Rectal smooth muscle tissue (tissue), 1 donor: Measurements from ENCODE around the gene TTC39C.
A peak's percentile ranks its signal among the peaks of the same experiment; 100 is the strongest.
"Not testable (repeated sequence)": the region's sequence is repeated elsewhere in the genome, so short reads cannot be mapped to it uniquely, and the experiment has no call there.

Source experiments
- H3K27ac ChIP-seq: one replicate; pipeline ENCODE4 v1.7.0; 2013; ENCODE audit warnings: low read depth, low read length, inconsistent platforms
- H3K27me3 ChIP-seq: one replicate; pipeline ENCODE4 v1.7.0; 2013; ENCODE audit warnings: low read length; ENCODE audit not compliant: control insufficient read depth, insufficient read depth
- H3K36me3 ChIP-seq: one replicate; pipeline ENCODE4 v1.7.0; 2013; ENCODE audit warnings: low read length; ENCODE audit not compliant: control insufficient read depth, insufficient read depth
- H3K4me1 ChIP-seq: one replicate; pipeline ENCODE4 v1.7.0; 2013; ENCODE audit warnings: low read length; ENCODE audit not compliant: control insufficient read depth, insufficient read depth
- H3K4me3 ChIP-seq: one replicate; pipeline ENCODE4 v1.7.0; 2013; ENCODE audit warnings: low read length
- H3K9ac ChIP-seq: one replicate; pipeline ENCODE4 v1.7.0; 2013; ENCODE audit warnings: low read length

Gene TTC39C

GRCh38 chr18:24068945-24069693 is 54.6 kb downstream of the TTC39C start:
- Histone ChIP-seq H3K4me1 (no peaks in the 10 kb centered on the region), H3K27ac (no peak overlapping the region), H3K9ac (no peak overlapping the region), H3K27me3 (no peaks in the 10 kb centered on the region), H3K36me3 (peaks cover 5% of the 10 kb centered on the region), H3K4me3 (no peak overlapping the region)

GRCh38 chr18:24071029-24071428 is 56.5 kb downstream of the TTC39C start:
- Histone ChIP-seq H3K27ac (no peak overlapping the region), H3K9ac (no peak overlapping the region), H3K36me3 (peaks cover 5% of the 10 kb centered on the region), H3K4me1 (peaks cover 2% of the 10 kb centered on the region), H3K27me3 (no peaks in the 10 kb centered on the region), H3K4me3 (no peak overlapping the region)

- Histone ChIP-seq H3K27me3 (no peaks in the 10 kb centered on the region), H3K4me1 (peaks cover 2% of the 10 kb centered on the region), H3K4me3 (no peak overlapping the region), H3K36me3 (peaks cover 5% of the 10 kb centered on the region), H3K9ac (no peak overlapping the region), H3K27ac (no peak overlapping the region)
Measured at GRCh38 chr18:24071779-24072178, 57.2 kb downstream of the TTC39C start.

- no peak overlapping the region for H3K4me3 ChIP-seq
- H3K27ac ChIP-seq, result no peak overlapping the region
- H3K36me3 ChIP-seq, result no peaks in the 10 kb centered on the region
- peaks cover 2% of the 10 kb centered on the region for H3K4me1 ChIP-seq
- no peaks in the 10 kb centered on the region for H3K27me3 ChIP-seq
- H3K9ac ChIP-seq, result no peak overlapping the region
Measured at GRCh38 chr18:24072743-24073142, 58.2 kb downstream of the TTC39C start.

- peaks cover 2% of the 10 kb centered on the region for H3K4me1 ChIP-seq
- H3K36me3 ChIP-seq, result no peaks in the 10 kb centered on the region
- H3K27me3 ChIP-seq, result no peaks in the 10 kb centered on the region
- no peak overlapping the region for H3K4me3 ChIP-seq
- H3K27ac ChIP-seq, result no peak overlapping the region
- H3K9ac ChIP-seq, result no peak overlapping the region
Measured at GRCh38 chr18:24073791-24074190, 59.2 kb downstream of the TTC39C start.

GRCh38 chr18:24074757-24075156 is 60.2 kb downstream of the TTC39C start:
- not testable (repeated sequence) for H3K4me1 ChIP-seq, H3K36me3 ChIP-seq, H3K9ac ChIP-seq, H3K4me3 ChIP-seq, H3K27ac ChIP-seq, H3K27me3 ChIP-seq

- no peak overlapping the region for H3K9ac ChIP-seq
- no peaks in the 10 kb centered on the region for H3K27me3 ChIP-seq
- peaks cover 2% of the 10 kb centered on the region for H3K4me1 ChIP-seq
- H3K36me3 ChIP-seq, result no peaks in the 10 kb centered on the region
- peak overlapping the region; percentile 37 for H3K27ac ChIP-seq
- H3K4me3 ChIP-seq, result no peak overlapping the region
Measured at GRCh38 chr18:24075767-24076597, 61.4 kb downstream of the TTC39C start.

GRCh38 chr18:24076950-24077349 is 62.4 kb downstream of the TTC39C start:
- Histone ChIP-seq H3K36me3 (no peaks in the 10 kb centered on the region), H3K9ac (no peak overlapping the region), H3K4me1 (peaks cover 2% of the 10 kb centered on the region), H3K27ac (no peak overlapping the region), H3K4me3 (no peak overlapping the region), H3K27me3 (no peaks in the 10 kb centered on the region)

GRCh38 chr18:24078391-24078790 is 63.8 kb downstream of the TTC39C start:
- Histone ChIP-seq H3K27ac (no peak overlapping the region), H3K4me1 (peaks cover 2% of the 10 kb centered on the region)

GRCh38 chr18:24080861-24081260 is 66.3 kb downstream of the TTC39C start:
- Histone ChIP-seq H3K36me3 (no peaks in the 10 kb centered on the region), H3K27me3 (no peaks in the 10 kb centered on the region), H3K27ac (no peak overlapping the region), H3K4me1 (no peaks in the 10 kb centered on the region), H3K9ac (no peak overlapping the region), H3K4me3 (no peak overlapping the region)

More at GRCh38 chr18:24078391-24078790, 63.8 kb downstream of the TTC39C start:
- Histone ChIP-seq H3K4me3 (no peak overlapping the region), H3K36me3 (no peaks in the 10 kb centered on the region), H3K9ac (no peak overlapping the region), H3K27me3 (no peaks in the 10 kb centered on the region)

GRCh38 chr18:24083550-24083949 is 69.0 kb downstream of the TTC39C start:
- H3K4me1 ChIP-seq, result no peaks in the 10 kb centered on the region
- no peak overlapping the region for H3K4me3 ChIP-seq
- H3K27me3 ChIP-seq, result no peaks in the 10 kb centered on the region
- no peak overlapping the region for H3K27ac ChIP-seq
- H3K9ac ChIP-seq, result no peak overlapping the region
- no peaks in the 10 kb centered on the region for H3K36me3 ChIP-seq

- Histone ChIP-seq H3K4me3 (no peak overlapping the region), H3K27me3 (no peaks in the 10 kb centered on the region)
Measured at GRCh38 chr18:24086082-24086481, 71.5 kb downstream of the TTC39C start.

More at GRCh38 chr18:24086082-24086481, 71.5 kb downstream of the TTC39C start:
- no peak overlapping the region for H3K27ac ChIP-seq
- H3K9ac ChIP-seq, result no peak overlapping the region
- H3K4me1 ChIP-seq, result no peaks in the 10 kb centered on the region
- no peaks in the 10 kb centered on the region for H3K36me3 ChIP-seq
